Stimulated activated CD4-positive, alpha-beta T cell treated with anti-CD3 and anti-CD28 coated beads, Interleukin-4, amount 100 ng/mL, for 4 hours (primary cell): Measurements from ENCODE around the gene ST6GALNAC3.

Source experiments
- DNase-seq, 2 experiments: peaks; one replicate each; pipeline ENCODE4 v3.0.0-alpha.2; 2020

The ST6GALNAC3 gene

DNA sequence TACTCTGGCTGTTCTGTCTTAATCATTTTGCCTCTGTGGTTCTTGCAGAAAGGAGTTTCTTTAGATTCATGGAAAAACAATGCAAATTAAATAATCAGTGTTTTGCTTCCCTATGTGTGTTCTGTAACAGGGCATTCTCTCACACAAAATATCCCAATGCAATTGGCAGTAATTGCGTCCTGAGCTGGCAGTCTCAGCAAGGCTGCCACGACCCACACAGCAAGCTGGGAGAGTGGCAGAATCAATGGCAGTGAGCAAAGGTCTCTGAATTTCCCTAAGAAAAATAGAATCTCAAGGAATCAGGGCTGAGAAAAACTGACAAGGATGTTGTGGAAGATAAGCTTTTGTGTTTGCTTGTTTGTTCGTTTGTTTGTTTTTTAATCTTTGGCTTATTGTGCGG is 594.6 kb downstream of the ST6GALNAC3 start:
- DNase-seq = no peak

DNA sequence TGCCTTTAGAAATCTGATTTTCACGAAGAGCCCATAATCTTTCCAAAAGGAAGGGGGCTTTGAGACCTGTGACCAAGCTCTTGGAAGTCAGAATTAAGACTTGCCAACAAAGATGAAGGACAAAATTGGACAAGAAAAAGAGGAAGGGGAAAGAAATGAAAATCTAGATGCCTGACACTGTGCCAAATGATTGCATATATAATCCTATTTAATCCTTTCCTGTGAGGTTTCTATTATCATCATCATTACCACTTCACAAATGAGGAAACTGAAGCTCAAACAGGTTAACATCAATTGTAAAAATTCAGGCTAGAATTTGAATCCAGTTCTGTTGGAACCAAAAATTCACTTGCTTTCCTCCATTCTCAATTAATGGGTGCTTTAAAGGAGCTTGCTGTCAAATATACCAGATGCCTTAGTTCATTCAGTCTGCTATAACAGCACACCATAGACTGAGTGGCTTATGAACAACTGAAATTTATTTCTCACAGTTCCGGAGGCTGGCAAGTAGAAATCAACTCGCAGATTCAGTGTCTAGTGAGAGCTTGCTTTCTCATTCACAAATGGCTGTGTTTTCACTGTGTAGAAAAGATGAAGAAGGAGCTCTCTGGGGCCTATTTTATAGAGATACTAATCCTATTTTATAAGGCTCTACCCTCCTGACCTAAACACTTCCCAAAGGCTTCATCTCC is 595.2 kb downstream of the ST6GALNAC3 start:
- no peak for DNase-seq

DNA sequence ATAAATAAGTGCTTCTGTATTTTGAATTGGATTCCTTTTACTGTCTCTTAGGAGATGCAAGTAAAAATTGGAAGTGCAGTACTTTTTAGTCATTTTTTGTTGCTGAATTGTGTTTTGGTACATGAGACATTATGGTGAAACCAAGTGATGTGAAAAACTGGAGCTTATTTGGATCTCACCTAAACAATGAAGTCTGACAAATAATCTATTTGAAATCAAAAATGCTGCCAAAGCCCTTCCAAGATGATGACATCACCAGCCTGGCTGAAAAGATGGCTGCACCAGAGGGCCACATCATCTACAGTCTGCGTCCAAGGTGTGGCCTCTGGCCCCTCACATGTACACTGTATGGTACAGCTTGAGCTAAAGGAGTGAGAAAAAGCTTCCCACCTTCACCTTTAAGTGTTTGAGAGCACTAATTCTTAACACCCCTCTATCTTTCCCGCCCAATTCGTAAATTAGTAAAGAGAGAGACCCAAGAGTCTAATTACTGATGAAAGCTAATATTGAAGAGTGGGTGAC is 600.2 kb downstream of the ST6GALNAC3 start:
- no peak for DNase-seq

DNA sequence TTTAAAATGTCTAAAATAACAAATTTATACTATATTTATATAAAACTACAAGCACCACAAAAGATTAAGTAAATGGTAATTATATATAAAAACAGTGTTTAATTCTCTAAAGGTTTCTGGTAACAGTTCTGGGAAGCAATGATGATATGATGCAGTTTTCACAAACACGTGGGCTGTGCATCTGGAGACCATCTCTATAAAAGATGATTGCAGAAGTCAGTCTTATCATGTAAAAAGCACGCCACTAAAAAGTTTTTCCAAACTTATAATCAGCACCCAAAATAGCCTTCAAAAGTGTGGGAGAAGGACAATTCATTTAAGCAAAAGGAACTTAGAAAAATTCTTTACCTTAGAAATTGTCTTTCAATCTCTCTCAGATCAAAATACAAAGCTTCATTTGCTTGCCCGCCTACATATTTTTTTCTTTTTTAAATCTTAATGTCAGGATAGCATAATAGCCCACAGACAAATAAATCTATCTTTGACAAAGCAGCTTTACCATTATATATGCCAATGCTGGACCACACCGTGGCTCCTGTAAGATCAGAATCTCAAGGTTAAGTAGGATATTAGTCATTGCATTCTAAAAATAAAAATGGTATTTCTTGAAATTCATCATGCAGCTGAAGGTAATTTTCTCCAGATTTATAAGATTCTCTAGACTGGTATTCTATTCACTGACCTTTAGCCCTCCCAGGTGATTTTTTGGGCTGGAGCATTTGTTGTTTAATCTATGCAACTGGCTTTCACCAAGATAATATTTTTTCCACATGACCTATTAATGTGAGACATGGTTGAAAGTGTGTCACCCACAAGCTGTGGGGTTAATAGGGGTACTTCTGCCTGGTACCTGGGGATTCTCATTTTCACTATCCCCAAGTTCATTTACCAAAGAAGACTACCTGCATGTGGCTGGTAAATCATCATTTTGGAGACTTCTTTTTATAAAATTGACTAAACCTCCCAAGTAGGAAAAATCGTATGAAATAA is 603.2 kb downstream of the ST6GALNAC3 start:
- no peak for DNase-seq

DNA sequence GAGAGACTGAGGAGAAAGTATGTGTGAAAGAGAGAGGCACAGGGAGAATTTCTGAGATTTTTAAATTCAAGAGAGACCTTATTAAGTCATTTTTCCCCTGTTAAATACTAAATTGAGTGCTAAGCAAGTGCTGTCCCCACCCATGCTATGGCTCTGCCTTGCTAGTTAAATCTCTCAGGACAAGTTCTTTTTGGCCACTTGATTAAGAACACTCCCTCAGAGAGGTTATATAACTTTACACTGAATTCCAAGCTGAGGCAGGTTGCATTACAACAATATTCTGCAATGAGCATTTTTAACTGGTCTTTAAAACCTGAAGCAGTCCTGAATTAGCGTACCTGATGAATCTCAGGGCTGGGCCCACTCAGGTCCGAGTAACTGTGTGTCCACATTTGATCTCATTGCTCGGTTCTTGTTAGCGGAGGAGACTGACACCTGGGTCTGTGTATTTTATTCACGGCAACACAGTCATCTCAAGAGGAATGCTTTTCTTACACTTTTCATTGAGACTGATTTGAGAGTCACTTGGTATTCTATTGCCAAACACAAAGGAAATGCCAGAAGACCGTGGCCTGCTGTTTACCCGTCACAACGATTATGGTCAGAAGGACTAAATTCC is 605.1 kb downstream of the ST6GALNAC3 start:
- DNase-seq = no peak

DNA sequence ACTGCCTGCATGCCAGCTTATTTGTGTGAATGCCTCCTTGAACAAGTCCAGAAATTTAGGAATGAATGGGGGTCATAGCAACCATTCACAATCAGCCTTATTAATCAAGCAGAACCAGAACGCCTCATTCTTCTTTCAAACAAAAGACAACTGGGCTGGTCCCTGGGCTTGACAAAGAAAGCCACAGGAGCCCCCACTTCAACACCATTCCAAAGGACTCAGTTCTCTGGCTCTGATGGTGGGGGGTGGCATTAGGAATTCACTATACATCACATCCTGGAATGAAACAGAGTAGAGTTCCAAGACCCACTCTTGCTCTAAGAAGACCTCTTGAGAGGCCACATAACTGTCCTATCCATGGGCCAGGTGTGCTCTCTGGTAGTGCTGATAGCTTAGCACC is 606.1 kb downstream of the ST6GALNAC3 start:
- no peak for DNase-seq

DNA sequence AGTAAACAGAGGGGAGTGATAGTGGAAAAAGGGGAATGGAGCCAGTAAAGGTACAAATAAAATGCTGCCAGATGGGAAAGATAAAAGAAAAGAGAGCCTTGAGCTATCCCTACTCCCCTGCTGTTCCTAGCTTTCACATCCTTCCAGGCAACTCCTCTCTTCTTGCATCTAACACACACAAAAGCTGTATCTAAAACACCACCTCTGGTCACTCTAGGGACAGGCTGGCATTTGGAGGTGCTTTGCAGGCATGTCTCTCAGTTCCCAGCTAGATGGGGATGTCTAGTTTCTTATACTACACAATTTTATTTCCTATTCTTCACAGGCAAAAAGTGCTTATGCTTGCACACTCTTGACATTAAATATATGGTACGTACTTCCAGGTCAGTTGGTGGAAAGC is 607.6 kb downstream of the ST6GALNAC3 start:
- no peak for DNase-seq
